Astrocyte (in vitro differentiated cells and primary cell): ENCODE data around the gene C14orf39.

Experiments
- EZH2 ChIP-seq: IDR thresholded peaks from 2 replicates; pipeline ENCODE4 v1.6.1; 2012; ENCODE audit warnings: mild to moderate bottlenecking, low read length, inconsistent platforms; ENCODE audit not compliant: insufficient read depth
- TF ChIP-seq, protein P1 (sequence below): IDR thresholded peaks from 2 replicates; pipeline ENCODE4 v1.5.1; 2011; ENCODE audit warnings: low read depth, mild to moderate bottlenecking, inconsistent platforms, low read length, moderate library complexity; ENCODE audit not compliant: insufficient read depth

DNA sequence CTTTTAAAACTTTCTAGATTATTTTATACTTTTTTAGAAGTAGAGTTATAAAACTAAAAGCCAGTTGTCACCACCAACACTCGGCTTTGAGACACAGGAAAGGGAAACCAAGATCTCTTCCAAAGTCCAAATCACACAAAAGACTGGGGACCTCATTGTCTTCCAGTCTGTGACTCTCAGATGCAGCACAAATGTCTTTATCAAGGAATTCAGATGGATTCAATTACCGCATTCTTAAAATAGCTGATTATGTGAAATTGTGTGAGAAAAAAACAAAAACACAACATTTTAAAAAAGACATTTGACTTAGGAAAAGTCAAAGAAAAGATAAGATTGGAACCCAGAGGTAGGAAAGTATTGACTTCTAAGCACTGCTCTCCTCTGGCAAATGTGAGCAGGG, 19.6 kb upstream of the C14orf39 start:
- no peak for TF ChIP-seq EZH2
- TF ChIP-seq, protein P1, sequence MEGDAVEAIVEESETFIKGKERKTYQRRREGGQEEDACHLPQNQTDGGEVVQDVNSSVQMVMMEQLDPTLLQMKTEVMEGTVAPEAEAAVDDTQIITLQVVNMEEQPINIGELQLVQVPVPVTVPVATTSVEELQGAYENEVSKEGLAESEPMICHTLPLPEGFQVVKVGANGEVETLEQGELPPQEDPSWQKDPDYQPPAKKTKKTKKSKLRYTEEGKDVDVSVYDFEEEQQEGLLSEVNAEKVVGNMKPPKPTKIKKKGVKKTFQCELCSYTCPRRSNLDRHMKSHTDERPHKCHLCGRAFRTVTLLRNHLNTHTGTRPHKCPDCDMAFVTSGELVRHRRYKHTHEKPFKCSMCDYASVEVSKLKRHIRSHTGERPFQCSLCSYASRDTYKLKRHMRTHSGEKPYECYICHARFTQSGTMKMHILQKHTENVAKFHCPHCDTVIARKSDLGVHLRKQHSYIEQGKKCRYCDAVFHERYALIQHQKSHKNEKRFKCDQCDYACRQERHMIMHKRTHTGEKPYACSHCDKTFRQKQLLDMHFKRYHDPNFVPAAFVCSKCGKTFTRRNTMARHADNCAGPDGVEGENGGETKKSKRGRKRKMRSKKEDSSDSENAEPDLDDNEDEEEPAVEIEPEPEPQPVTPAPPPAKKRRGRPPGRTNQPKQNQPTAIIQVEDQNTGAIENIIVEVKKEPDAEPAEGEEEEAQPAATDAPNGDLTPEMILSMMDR = no peak
